ENCODE data around the gene MEGF11.

DNA sequence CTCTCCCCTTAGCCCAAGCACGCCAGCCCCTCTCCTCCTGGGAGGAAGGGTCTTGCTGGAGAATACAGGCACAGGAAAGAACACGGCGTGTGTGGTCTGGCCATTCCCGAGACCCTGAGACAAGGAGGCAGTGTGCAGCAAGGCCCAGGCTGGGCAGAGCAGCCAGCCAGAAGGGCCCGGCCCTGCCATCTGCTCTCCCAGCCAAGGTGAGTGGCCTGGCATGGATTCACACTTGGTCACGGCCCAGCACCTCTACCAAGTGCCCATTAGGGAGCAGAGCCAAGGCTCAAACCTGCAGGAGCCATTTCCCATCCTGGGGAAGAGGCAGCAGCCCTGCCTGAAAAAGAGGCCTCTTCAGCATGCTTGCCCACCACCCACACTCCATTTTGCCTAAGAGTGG lies 28.6 kb downstream of the MEGF11 start:
- TF ChIP-seq, protein P1, sequence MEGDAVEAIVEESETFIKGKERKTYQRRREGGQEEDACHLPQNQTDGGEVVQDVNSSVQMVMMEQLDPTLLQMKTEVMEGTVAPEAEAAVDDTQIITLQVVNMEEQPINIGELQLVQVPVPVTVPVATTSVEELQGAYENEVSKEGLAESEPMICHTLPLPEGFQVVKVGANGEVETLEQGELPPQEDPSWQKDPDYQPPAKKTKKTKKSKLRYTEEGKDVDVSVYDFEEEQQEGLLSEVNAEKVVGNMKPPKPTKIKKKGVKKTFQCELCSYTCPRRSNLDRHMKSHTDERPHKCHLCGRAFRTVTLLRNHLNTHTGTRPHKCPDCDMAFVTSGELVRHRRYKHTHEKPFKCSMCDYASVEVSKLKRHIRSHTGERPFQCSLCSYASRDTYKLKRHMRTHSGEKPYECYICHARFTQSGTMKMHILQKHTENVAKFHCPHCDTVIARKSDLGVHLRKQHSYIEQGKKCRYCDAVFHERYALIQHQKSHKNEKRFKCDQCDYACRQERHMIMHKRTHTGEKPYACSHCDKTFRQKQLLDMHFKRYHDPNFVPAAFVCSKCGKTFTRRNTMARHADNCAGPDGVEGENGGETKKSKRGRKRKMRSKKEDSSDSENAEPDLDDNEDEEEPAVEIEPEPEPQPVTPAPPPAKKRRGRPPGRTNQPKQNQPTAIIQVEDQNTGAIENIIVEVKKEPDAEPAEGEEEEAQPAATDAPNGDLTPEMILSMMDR (IDR thresholded peaks at IDR 0.05 in 8 of 11, conservative IDR thresholded peaks at IDR 0.05 in 3 of 11), result no peak
- no peak for TF ChIP-seq POLR2A (IDR thresholded peaks at IDR 0.05)
